Measurements from ENCODE around the gene PBX1. TPM values are rescaled to one million over a fixed set of nuclear protein-coding genes. Genes with fewer than 3 reads are reported as not detected.
A peak's percentile ranks its signal among the peaks of the same experiment; 100 is the strongest.

PBX1 gene
- total and polyA plus RNA-seq, 2 of the 4 experiments (the other 2 are of a cell fraction), result 13.9 to 17.9 TPM

GRCh38 chr1:164709541-164710278 lies 150.7 kb downstream of the PBX1 start:
- no peaks in the 10 kb centered on the region for H3K9me3 ChIP-seq (ENCODE audit: control insufficient read depth, insufficient read depth, low read length)
- no peak overlapping the region; the same call in 1 of the 2 replicates for H3K18ac ChIP-seq (ENCODE audit: low read depth, low read length)
- no peak overlapping the region for H2BK5ac ChIP-seq (ENCODE audit: low read depth, low read length, poor library complexity, severe bottlenecking)
- no peak overlapping the region for H4K8ac ChIP-seq (ENCODE audit: low read depth in 2 of 2, low read length in 2 of 2)
- dilution Hi-C loops (cut with HindIII; ENCODE audit: low sequenced_read_pairs, unreplicated experiment), result no loop called here
- H2AFZ ChIP-seq (replicated peaks; ENCODE audit: low read length, poor library complexity), result no peak overlapping the region
- H3K56ac ChIP-seq (ENCODE audit: extremely low read depth, insufficient read depth, low read length), result no peak overlapping the region
- in situ Hi-C loops (cut with MboI; ENCODE audit: low sequenced_read_pairs), result no loop called here
- no peak overlapping the region for H3K27ac ChIP-seq (ENCODE audit: insufficient read depth, low read length)
- peaks cover 14 to 16% of the 10 kb centered on the region in 2 experiments; a peak in 3 of 4 replicates for H3K79me1 ChIP-seq (ENCODE audit: low read depth in 1 of 2, low read length in 2 of 2)
- H3K27me3 ChIP-seq (ENCODE audit: control insufficient read depth, insufficient read depth, low read length), result no peaks in the 10 kb centered on the region
- no peak for ATAC-seq (ENCODE audit: low read depth)
- H3K4ac ChIP-seq (ENCODE audit: low read depth, low read length), result no peak overlapping the region
- ChIA-PET POLR2A (ENCODE audit: unreplicated experiment) (no interaction called here), CTCF (interaction anchor here (0.6 kb wide), 1 partner anchor 769 kb away, joined by 4 read pairs; no protein-coding TSS in a partner anchor)
- DNase-seq, result peak; percentile 70
- no peak overlapping the region for H4K5ac ChIP-seq (ENCODE audit: low read depth, low read length)
- no peaks in the 10 kb centered on the region for H3K36me3 ChIP-seq (ENCODE audit: control insufficient read depth, insufficient read depth, low read length)
- no peak overlapping the region for H3K9ac ChIP-seq (ENCODE audit: low read depth, low read length)
- H2AK9ac ChIP-seq (replicated peaks; ENCODE audit: low read depth, low read length, poor library complexity), result no peak overlapping the region
- H2BK120ac ChIP-seq (ENCODE audit: low read depth, low read length), result peak overlapping the region; percentile 4; the same call in 1 of the 2 replicates
- no peak overlapping the region for H3K14ac ChIP-seq (replicated peaks; ENCODE audit: low read depth, low read length)
- peaks cover 18% of the 10 kb centered on the region for H3K9me1 ChIP-seq (ENCODE audit: insufficient read depth, low read length)
- no TSS peak for BruUV-seq (replicated peaks)
- H3K4me3 ChIP-seq (ENCODE audit: insufficient read depth, low read depth, low read length), result no peak overlapping the region
- no peak overlapping the region for H3K23ac ChIP-seq (ENCODE audit: low read depth, low read length)
- H3K4me1 ChIP-seq (ENCODE audit: control insufficient read depth, insufficient read depth, low read length), result peaks cover 28% of the 10 kb centered on the region
- H3K4me2 ChIP-seq (ENCODE audit: low read depth, low read length), result no peak overlapping the region
- no peak for TF ChIP-seq MXI1 (IDR thresholded peaks at IDR 0.05; ENCODE audit: borderline replicate concordance, low read depth, low read length)
- TF ChIP-seq RCOR1 (IDR thresholded peaks at IDR 0.05; ENCODE audit: insufficient replicate concordance, low read length), result no peak
- TF ChIP-seq MAZ (IDR thresholded peaks at IDR 0.05; ENCODE audit: borderline replicate concordance, low read depth, low read length), result no peak
- no peak for TF ChIP-seq CEBPB (IDR thresholded peaks at IDR 0.05; ENCODE audit: low read depth, low read length)
- no peak for TF ChIP-seq BHLHE40 (IDR thresholded peaks at IDR 0.05; ENCODE audit: low read depth, low read length)
- no peak overlapping the region for H2BK15ac ChIP-seq (ENCODE audit: low read depth, low read length)
- 92% methylated on average over 2 of the region's 10 CpGs; no CpG with 5 or more reads in 1 of the 2 experiments for WGBS, 2 experiments (ENCODE audit: extremely low coverage in 2 of 2, insufficient read length in 1 of 2)
- H4K91ac ChIP-seq (ENCODE audit: insufficient read depth, low read depth, low read length), result no peak overlapping the region
- no peak overlapping the region for H2BK20ac ChIP-seq (ENCODE audit: low read depth, low read length)
- no peak overlapping the region for H2AK5ac ChIP-seq (ENCODE audit: low read depth, low read length)
- intact Hi-C loops (cut with micrococcal nuclease), result loop anchor here (5.0 kb wide), 1 partner anchor 63 kb away; no protein-coding TSS in a partner anchor
- H4K20me1 ChIP-seq (ENCODE audit: insufficient read depth, low read length), result 0 out of 2 replicates have a peak, but pooled peaks cover 5% of the 10 kb centered on the region
